PC-3 (cell line): ENCODE measurements around the gene FERMT3. TPM values are rescaled to one million over a fixed set of nuclear protein-coding genes. Genes with fewer than 3 reads are reported as not detected.

Source experiments
- ATAC-seq: fragments of 200-7000 bp; cut with Tn5 transposase; 2 replicates; pipeline ENCODE4 v1.9.1; 2020; ENCODE audit warnings: mild to moderate bottlenecking, moderate library complexity
- BruUV-seq: library from RNA; stranded (reverse); fragments of 400-500 nt; replicated peaks from 2 replicates; lab custom pipeline; 2021; lab: Mats Ljungman, UMichigan
- CTCF ChIA-PET: fragments of 300-600 bp; sonication (Branson Sonifier 250); formaldehyde crosslinking; loops from one replicate; lab custom pipeline; 2022; ENCODE audit warnings: antibody characterized with exemption; lab: Charles Lee
- POLR2A ChIA-PET: fragments of 300-600 bp; sonication (Branson Sonifier 250); formaldehyde crosslinking; loops from one replicate; lab custom pipeline; 2022; ENCODE audit warnings: antibody characterized with exemption; ENCODE audit not compliant: unreplicated experiment; lab: Charles Lee
- DNase-seq: peaks from one replicate; pipeline ENCODE4 v3.0.0-alpha.2; 2015
- H2AFZ ChIP-seq: fragments of 300-600 bp; sonication (generic); 2 replicates; pipeline ENCODE4 v1.6.0; 2016; ENCODE audit warnings: antibody characterized with exemption, low read length
- H3F3A ChIP-seq: fragments of 300-600 bp; sonication (generic); one replicate; pipeline ENCODE4 v1.6.0; 2017; ENCODE audit warnings: antibody characterized with exemption, low read length, control low read depth, mild to moderate bottlenecking; ENCODE audit not compliant: unreplicated experiment
- H3K27ac ChIP-seq: fragments of 300-600 bp; sonication (generic); 2 replicates; pipeline ENCODE4 v1.5.1; 2016; ENCODE audit warnings: mild to moderate bottlenecking, low read length
- H3K27me3 ChIP-seq: fragments of 300-600 bp; sonication (generic); 2 replicates; pipeline ENCODE4 v1.6.1; 2016; ENCODE audit warnings: low read length, mixed read lengths
- H3K36me3 ChIP-seq: fragments of 300-600 bp; sonication (generic); 2 replicates; pipeline ENCODE4 v1.6.1; 2016; ENCODE audit warnings: low read depth, mixed run types, low read length, mixed read lengths
- H3K4me1 ChIP-seq: fragments of 300-600 bp; sonication (generic); 2 replicates; pipeline ENCODE4 v1.5.1; 2016; ENCODE audit warnings: low read length; ENCODE audit not compliant: insufficient read depth
- H3K4me2 ChIP-seq: fragments of 300-600 bp; sonication (generic); 2 replicates; pipeline ENCODE4 v1.6.0; 2016; ENCODE audit warnings: low read length
- H3K4me3 ChIP-seq: fragments of 300-600 bp; sonication (generic); 2 replicates; pipeline ENCODE4 v1.5.1; 2016; ENCODE audit warnings: mild to moderate bottlenecking, low read length, mixed read lengths
- H3K79me2 ChIP-seq: fragments of 300-600 bp; sonication (generic); 2 replicates; pipeline ENCODE4 v1.6.1; 2017; ENCODE audit warnings: low read length, mixed read lengths
- H3K9ac ChIP-seq: fragments of 300-600 bp; sonication (generic); 2 replicates; pipeline ENCODE4 v1.6.0; 2016; ENCODE audit warnings: mild to moderate bottlenecking, low read length
- H3K9me2 ChIP-seq: fragments of 300-600 bp; sonication (generic); replicated peaks from 2 replicates; pipeline ENCODE4 v1.6.1; 2016; ENCODE audit warnings: mixed run types, low read length, mixed read lengths
- H3K9me3 ChIP-seq: fragments of 300-600 bp; sonication (generic); 2 replicates; pipeline ENCODE4 v1.6.1; 2016; ENCODE audit warnings: low read length, mixed read lengths
- H4K20me1 ChIP-seq: fragments of 300-600 bp; sonication (generic); 2 replicates; pipeline ENCODE4 v1.6.1; 2016; ENCODE audit warnings: low read length, mixed read lengths
- EZH2 ChIP-seq: fragments of 300-600 bp; sonication (generic); IDR thresholded peaks from one replicate; pipeline ENCODE4 v1.6.1; 2017; ENCODE audit warnings: antibody characterized with exemption, mild to moderate bottlenecking, low read length; ENCODE audit not compliant: unreplicated experiment
- EZH2phosphoT487 ChIP-seq: fragments of 300-600 bp; sonication (generic); IDR thresholded peaks from 2 replicates; pipeline ENCODE4 v1.6.1; 2018; ENCODE audit warnings: mild to moderate bottlenecking, antibody characterized with exemption, low read length, borderline replicate concordance
- intact Hi-C: fragments of 100-400 bp; cut with micrococcal nuclease; formaldehyde crosslinking; loops from 2 replicates; pipeline ENCODE4 v1.9.0; 2023
- total RNA-seq: library from RNA; depleted of rRNA; stranded (reverse); fragments of >200 nt; gene quantifications from 2 replicates; pipeline ENCODE4 v1.2.3, GENCODE V29; 2014
- TF ChIP-seq, protein P1 (sequence below): fragments of 300-600 bp; sonication (generic); conservative IDR thresholded peaks from 2 replicates; pipeline ENCODE4 v1.5.1; 2017; ENCODE audit warnings: antibody characterized with exemption, low read depth, mild to moderate bottlenecking, low read length

FERMT3 gene
- total RNA-seq, 1 experiment from 2014 or later: 2.4 TPM

DNA sequence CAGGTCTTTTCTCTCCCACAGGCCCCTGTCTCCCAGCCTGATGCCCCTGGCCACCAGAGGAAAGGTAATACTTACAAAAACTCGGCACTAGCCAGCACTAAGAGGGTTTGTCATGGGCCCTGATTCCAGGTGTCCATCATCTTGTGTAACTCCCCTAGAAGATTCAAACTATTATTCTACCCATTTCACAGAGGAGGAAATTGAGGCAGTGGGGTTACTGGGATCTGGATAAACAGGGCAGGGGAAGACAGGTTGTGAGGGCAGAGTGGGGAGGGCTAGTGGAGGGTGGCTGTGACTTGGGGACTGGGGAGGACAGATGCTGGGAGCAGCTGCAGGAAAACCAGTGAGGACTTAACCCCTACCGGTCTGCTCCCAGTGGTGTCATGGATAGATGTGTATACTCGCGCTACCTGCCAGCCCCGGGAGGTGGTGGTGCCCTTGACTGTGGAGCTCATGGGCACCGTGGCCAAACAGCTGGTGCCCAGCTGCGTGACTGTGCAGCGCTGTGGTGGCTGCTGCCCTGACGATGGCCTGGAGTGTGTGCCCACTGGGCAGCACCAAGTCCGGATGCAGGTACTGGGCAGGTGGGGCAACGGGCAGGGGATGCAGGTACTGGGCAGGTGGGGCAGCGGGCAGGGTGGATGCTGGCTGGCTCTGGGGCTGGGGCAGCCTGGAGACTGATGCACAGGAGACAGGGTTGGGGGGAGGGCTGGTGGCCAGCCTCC, 29.1 kb downstream of the FERMT3 start:
- peak overlapping the region; percentile 82 for H3K4me3 ChIP-seq
- H3K36me3 ChIP-seq: no peaks in the 10 kb centered on the region; the same call in 1 of the 2 replicates
- intact Hi-C loops: no loop called here
- TF ChIP-seq, protein P1, sequence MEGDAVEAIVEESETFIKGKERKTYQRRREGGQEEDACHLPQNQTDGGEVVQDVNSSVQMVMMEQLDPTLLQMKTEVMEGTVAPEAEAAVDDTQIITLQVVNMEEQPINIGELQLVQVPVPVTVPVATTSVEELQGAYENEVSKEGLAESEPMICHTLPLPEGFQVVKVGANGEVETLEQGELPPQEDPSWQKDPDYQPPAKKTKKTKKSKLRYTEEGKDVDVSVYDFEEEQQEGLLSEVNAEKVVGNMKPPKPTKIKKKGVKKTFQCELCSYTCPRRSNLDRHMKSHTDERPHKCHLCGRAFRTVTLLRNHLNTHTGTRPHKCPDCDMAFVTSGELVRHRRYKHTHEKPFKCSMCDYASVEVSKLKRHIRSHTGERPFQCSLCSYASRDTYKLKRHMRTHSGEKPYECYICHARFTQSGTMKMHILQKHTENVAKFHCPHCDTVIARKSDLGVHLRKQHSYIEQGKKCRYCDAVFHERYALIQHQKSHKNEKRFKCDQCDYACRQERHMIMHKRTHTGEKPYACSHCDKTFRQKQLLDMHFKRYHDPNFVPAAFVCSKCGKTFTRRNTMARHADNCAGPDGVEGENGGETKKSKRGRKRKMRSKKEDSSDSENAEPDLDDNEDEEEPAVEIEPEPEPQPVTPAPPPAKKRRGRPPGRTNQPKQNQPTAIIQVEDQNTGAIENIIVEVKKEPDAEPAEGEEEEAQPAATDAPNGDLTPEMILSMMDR: no peak
- no peak for TF ChIP-seq EZH2
- TF ChIP-seq EZH2phosphoT487: no peak
- H3K9ac ChIP-seq: no peak overlapping the region
- no peaks in the 10 kb centered on the region for H3K9me3 ChIP-seq
- peaks cover 15% of the 10 kb centered on the region for H3F3A ChIP-seq
- TSS peak; percentile 25 for BruUV-seq
- H3K27ac ChIP-seq: no peak overlapping the region
- H3K79me2 ChIP-seq: peaks cover 11% of the 10 kb centered on the region; the same call in 1 of the 2 replicates
- POLR2A ChIA-PET: interaction anchor here (0.5 kb wide), 1 partner anchor 882 kb away, joined by 4 read pairs; the partner anchor contains the start of gene ZNHIT2
- H3K9me2 ChIP-seq: no peaks in the 10 kb centered on the region
- DNase-seq: no peak
- H4K20me1 ChIP-seq: no peaks in the 10 kb centered on the region
- peak overlapping the region; percentile 94 for H3K4me2 ChIP-seq
- CTCF ChIA-PET: interaction anchor here (0.6 kb wide), 1 partner anchor 69 kb away, joined by 4 read pairs; no protein-coding TSS in a partner anchor
- H3K27me3 ChIP-seq: no peaks in the 10 kb centered on the region
- H2AFZ ChIP-seq: no peak overlapping the region
- ATAC-seq: no peak
- H3K4me1 ChIP-seq: peaks cover 53% of the 10 kb centered on the region

DNA sequence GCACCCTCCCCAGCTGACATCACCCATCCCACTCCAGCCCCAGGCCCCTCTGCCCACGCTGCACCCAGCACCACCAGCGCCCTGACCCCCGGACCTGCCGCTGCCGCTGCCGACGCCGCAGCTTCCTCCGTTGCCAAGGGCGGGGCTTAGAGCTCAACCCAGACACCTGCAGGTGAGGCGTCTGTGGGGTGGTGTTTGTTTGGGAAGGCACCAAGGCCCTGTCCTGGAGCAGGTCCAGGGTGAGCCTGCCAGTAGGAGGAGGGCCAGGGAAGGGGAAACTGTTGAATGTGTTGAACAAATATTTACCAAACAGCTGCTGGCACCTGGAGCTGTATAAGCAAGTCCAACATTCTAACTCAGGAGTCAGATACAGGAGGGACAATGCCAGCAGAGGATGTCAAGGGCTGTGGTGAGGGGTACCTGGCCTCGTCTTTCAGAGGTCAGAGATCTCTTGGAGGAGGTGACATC, 31.0 kb downstream of the FERMT3 start:
- H3K4me2 ChIP-seq: peak overlapping the region; percentile 66
- H3K4me1 ChIP-seq: peaks cover 56% of the 10 kb centered on the region
- BruUV-seq: no TSS peak
- peaks cover 16% of the 10 kb centered on the region for H3K79me2 ChIP-seq
- TF ChIP-seq, protein P1: no peak
- no peak for TF ChIP-seq EZH2
- no peak for TF ChIP-seq EZH2phosphoT487
- no peak overlapping the region for H2AFZ ChIP-seq
- CTCF ChIA-PET: interaction anchor here (1.1 to 1.2 kb wide), 3 partner anchors 8 to 39 kb away, joined by 3 to 4 read pairs (median 3); no protein-coding TSS in a partner anchor
- intact Hi-C loops: no loop called here
- no peaks in the 10 kb centered on the region for H3K27me3 ChIP-seq
- H3K36me3 ChIP-seq: no peaks in the 10 kb centered on the region; the same call in 1 of the 2 replicates
- H3K9me2 ChIP-seq: no peaks in the 10 kb centered on the region
- H3K9me3 ChIP-seq: no peaks in the 10 kb centered on the region
- peak overlapping the region; percentile 20; the same call in 1 of the 2 replicates for H3K4me3 ChIP-seq
- H4K20me1 ChIP-seq: no peaks in the 10 kb centered on the region
- ATAC-seq (peak; percentile 8), DNase-seq (peak; percentile 95)
- no peak overlapping the region for H3K27ac ChIP-seq
- H3K9ac ChIP-seq: no peak overlapping the region
- H3F3A ChIP-seq: peaks cover 16% of the 10 kb centered on the region
- POLR2A ChIA-PET: interaction anchor here (1.0 kb wide), 1 partner anchor 9 kb away, joined by 12 read pairs; the partner anchor contains the start of gene PPP1R14B
